Endothelial cell of umbilical vein (primary cell): ENCODE measurements around the gene TRDN. TPM values are rescaled to one million over a fixed set of nuclear protein-coding genes. Genes with fewer than 3 reads are reported as not detected.

Experiments
- BruUV-seq: library from RNA; stranded (reverse); fragments of 400-500 nt; replicated peaks from 2 replicates; lab custom pipeline; 2021; lab: Mats Ljungman, UMichigan
- CTCF ChIA-PET: fragments of 300-600, 350-600 bp; sonication (Branson Sonifier 250); formaldehyde crosslinking; loops from one replicate; lab custom pipeline; 2021; ENCODE audit warnings: antibody characterized with exemption, inconsistent platforms; lab: Charles Lee
- POLR2A ChIA-PET: fragments of 300-600, 350-600 bp; sonication (Branson Sonifier 250); formaldehyde crosslinking; loops from one replicate; lab custom pipeline; 2021; ENCODE audit warnings: antibody characterized with exemption, inconsistent platforms; lab: Charles Lee
- DNase-seq: peaks from one replicate; pipeline ENCODE4 v3.0.0-alpha.2; 2011; ENCODE audit warnings: low read depth, low spot score
- FAIRE-seq: peaks from 2 replicates; lab custom pipeline; 2011; peaks lifted over from hg19 to GRCh38; lab: Jason Lieb, UNC
- H2AFZ ChIP-seq: 2 replicates; pipeline ENCODE4 v1.6.0; 2012; ENCODE audit warnings: low read depth, low read length, control low read depth, inconsistent platforms
- H3K27ac ChIP-seq: 2 replicates; pipeline ENCODE4 v1.5.1; 2011; ENCODE audit warnings: low read depth, mild to moderate bottlenecking, control low read depth, low read length, moderate library complexity; ENCODE audit not compliant: insufficient read depth
- H3K27me3 ChIP-seq, 2 experiments: 2 replicates each; pipeline versions ENCODE4 v1.6.0 to v1.6.1; 2011; ENCODE audit warnings: low read length in 2 of 2, mixed read lengths in 1 of 2; ENCODE audit not compliant: control insufficient read depth in 2 of 2, insufficient read depth in 2 of 2
- H3K36me3 ChIP-seq, 2 experiments: 2 replicates in 1 of 2; 3 replicates in 1 of 2; pipeline ENCODE4 v1.5.1; 2011; ENCODE audit warnings: low read length in 2 of 2, mild to moderate bottlenecking in 1 of 2, moderate library complexity in 1 of 2; ENCODE audit not compliant: control insufficient read depth in 2 of 2, insufficient read depth in 2 of 2; ENCODE audit errors: extremely low read depth in 1 of 2
- H3K4me1 ChIP-seq: 3 replicates; pipeline ENCODE4 v1.5.1; 2011; ENCODE audit warnings: mild to moderate bottlenecking, low read length; ENCODE audit not compliant: control insufficient read depth, insufficient read depth; ENCODE audit errors: extremely low read depth
- H3K4me2 ChIP-seq: 2 replicates; pipeline ENCODE4 v1.6.1; 2011; ENCODE audit warnings: low read length, control low read depth, mixed read lengths; ENCODE audit not compliant: insufficient read depth
- H3K4me3 ChIP-seq, 3 experiments: fragments of 200-600 bp in 1 of 3; sonication (generic), shearing (Covaris generic) in 1 of 3; replicated peaks in 1 of 3; 2 replicates each; pipeline ENCODE4 v1.5.1; 2011 to 2016; ENCODE audit warnings: control low read depth in 3 of 3, low read length in 3 of 3, mild to moderate bottlenecking in 2 of 3, inconsistent platforms in 1 of 3, low read depth in 1 of 3, moderate library complexity in 1 of 3; ENCODE audit not compliant: insufficient read depth in 1 of 3
- H3K79me2 ChIP-seq: 2 replicates; pipeline ENCODE4 v1.6.0; 2012; ENCODE audit warnings: low read length, inconsistent platforms; ENCODE audit not compliant: control insufficient read depth, insufficient read depth
- H3K9ac ChIP-seq: replicated peaks from 2 replicates; pipeline ENCODE3; 2011; ENCODE audit warnings: low read length, control low read depth; ENCODE audit not compliant: insufficient read depth; ENCODE audit errors: extremely low read depth
- H3K9me1 ChIP-seq: replicated peaks from 3 replicates; pipeline ENCODE4 v1.6.0; 2011; ENCODE audit warnings: mild to moderate bottlenecking, low read length; ENCODE audit not compliant: control insufficient read depth, insufficient read depth; ENCODE audit errors: extremely low read depth
- H3K9me3 ChIP-seq: replicated peaks from 2 replicates; pipeline ENCODE4 v1.5.1; 2012; ENCODE audit warnings: low read length, inconsistent platforms; ENCODE audit not compliant: control insufficient read depth, insufficient read depth
- H4K20me1 ChIP-seq: replicated peaks from 2 replicates; pipeline ENCODE3; 2011; ENCODE audit warnings: mild to moderate bottlenecking, low read length; ENCODE audit not compliant: control insufficient read depth, insufficient read depth; ENCODE audit errors: extremely low read depth
- CTCF ChIP-seq, 2 donors: IDR thresholded peaks; 1 replicate in 1 of 2; 2 replicates in 1 of 2; pipeline ENCODE4 v1.5.1; 2011; ENCODE audit warnings: low read length in 2 of 2, mild to moderate bottlenecking in 2 of 2, moderate library complexity in 2 of 2, control low read depth in 1 of 2, inconsistent platforms in 1 of 2, low read depth in 1 of 2; ENCODE audit not compliant: insufficient read depth in 1 of 2; ENCODE audit errors: extremely low read depth in 1 of 2
- EZH2 ChIP-seq: IDR thresholded peaks from 2 replicates; pipeline ENCODE4 v1.6.1; 2012; ENCODE audit warnings: borderline replicate concordance, low read depth, mild to moderate bottlenecking, moderate library complexity, low read length, inconsistent platforms; ENCODE audit not compliant: severe bottlenecking
- FOS ChIP-seq: IDR thresholded peaks from 2 replicates; pipeline ENCODE4 v1.6.1; 2011; ENCODE audit warnings: mild to moderate bottlenecking, low read length, moderate library complexity, borderline replicate concordance; ENCODE audit not compliant: insufficient read depth
- GATA2 ChIP-seq: IDR thresholded peaks from 2 replicates; pipeline ENCODE4 v1.7.0; 2011; ENCODE audit warnings: low read depth, mild to moderate bottlenecking, moderate library complexity, mixed read lengths, low read length; ENCODE audit not compliant: insufficient read length, insufficient read depth
- JUN ChIP-seq: IDR thresholded peaks from 2 replicates; pipeline ENCODE4 v1.6.1; 2011; ENCODE audit warnings: borderline replicate concordance, low read depth; ENCODE audit not compliant: insufficient read length, insufficient read depth
- MAX ChIP-seq: IDR thresholded peaks from 2 replicates; pipeline ENCODE4 v1.6.1; 2011; ENCODE audit not compliant: insufficient read depth, insufficient read length
- MYC ChIP-seq: IDR thresholded peaks from one replicate; pipeline ENCODE4 v1.6.1; 2011; ENCODE audit warnings: mild to moderate bottlenecking, low read depth, low read length
- POLR2A ChIP-seq: IDR thresholded peaks from 2 replicates; pipeline ENCODE4 v1.6.1; 2012; ENCODE audit warnings: low read depth, mild to moderate bottlenecking, control low read depth, low read length
- POLR2AphosphoS5 ChIP-seq: IDR thresholded peaks from 2 replicates; pipeline ENCODE4 v1.6.1; 2012; ENCODE audit warnings: low read depth, mild to moderate bottlenecking, control low read depth, low read length, moderate library complexity; ENCODE audit not compliant: insufficient read depth
- dilution Hi-C: fragments of 300-500 bp; cut with MboI; formaldehyde crosslinking; loops from one replicate; pipeline ENCODE4 v1.15.0; 2019; ENCODE audit warnings: low sequenced_read_pairs; ENCODE audit not compliant: extremely low pct_ligation_motif_present
- intact Hi-C: fragments of 100-400 bp; cut with micrococcal nuclease; formaldehyde crosslinking; loops from one replicate; pipeline ENCODE4 v1.10.0; 2022
- polyA plus RNA-seq, 4 experiments: library from polyadenylated mRNA; depleted of rRNA in 3 of 4; stranded (reverse) in 3 of 4; unstranded in 1 of 4; fragments of >200 nt; gene quantifications; 2 replicates each; pipeline versions ENCODE4 v1.2.1 to v1.2.3, GENCODE V29; 2011 to 2012; ENCODE audit warnings: missing spikeins in 1 of 4
- total RNA-seq: library from RNA; stranded (reverse); gene quantifications from 2 replicates; pipeline ENCODE4 v1.2.3, GENCODE V29; 2021

Gene TRDN
- total and polyA plus RNA-seq, 2 donors (not counting 3 experiments of a cell fraction or from before 2014, with no cell fraction given): not detected

- Histone ChIP-seq H3K9ac (no peak overlapping the region), H3K36me3 (no peaks in the 10 kb centered on the region), H3K27ac (no peak overlapping the region), H3K4me3 (no peak overlapping the region), H3K4me1 (no peaks in the 10 kb centered on the region), H2AFZ (no peak overlapping the region), H3K9me1 (no peaks in the 10 kb centered on the region), H3K79me2 (no peaks in the 10 kb centered on the region), H3K9me3 (no peaks in the 10 kb centered on the region), H3K27me3 (no peaks in the 10 kb centered on the region), H4K20me1 (no peaks in the 10 kb centered on the region), H3K4me2 (no peak overlapping the region)
- CTCF ChIA-PET: interaction anchor here (1.2 kb wide), 1 partner anchor 9 kb away, joined by 3 read pairs; no protein-coding TSS in a partner anchor
- TF ChIP-seq POLR2A: no peak
- TF ChIP-seq FOS: no peak
- TF ChIP-seq MAX: no peak
- intact Hi-C loops (no loop called here), dilution Hi-C loops (no loop called here)
- DNase-seq (no peak), FAIRE-seq (no peak)
- POLR2A ChIA-PET: no interaction called here
- no TSS peak for BruUV-seq
These were observed 17.6 kb downstream of the TRDN start for GRCh38 chr6:123619156-123619555.

GRCh38 chr6:123616942-123617341 is 19.8 kb downstream of the TRDN start:
- no TSS peak for BruUV-seq
- CTCF ChIA-PET: no interaction called here
- DNase-seq: no peak
- Histone ChIP-seq H3K27me3 (no peaks in the 10 kb centered on the region), H2AFZ (no peak overlapping the region), H3K4me1 (no peaks in the 10 kb centered on the region), H3K4me2 (no peak overlapping the region), H3K36me3 (no peaks in the 10 kb centered on the region), H3K79me2 (no peaks in the 10 kb centered on the region), H3K9ac (no peak overlapping the region), H3K4me3 (no peak overlapping the region), H4K20me1 (no peaks in the 10 kb centered on the region), H3K9me1 (no peaks in the 10 kb centered on the region), H3K27ac (no peak overlapping the region), H3K9me3 (no peaks in the 10 kb centered on the region)
- POLR2A ChIA-PET: no interaction called here
- FAIRE-seq: no peak
- TF ChIP-seq FOS: no peak
- no peak for TF ChIP-seq GATA2
- no peak for TF ChIP-seq POLR2A
- no peak for TF ChIP-seq POLR2AphosphoS5
- no peak for TF ChIP-seq JUN
- no peak for TF ChIP-seq CTCF (IDR thresholded peaks at IDR 0.05; ENCODE audit: extremely low read depth in 1 of 2, insufficient read depth in 1 of 2, low read depth in 1 of 2, low read length in 2 of 2)
- TF ChIP-seq MYC: no peak
- no peak for TF ChIP-seq MAX
- no peak for TF ChIP-seq EZH2
- intact Hi-C loops (no loop called here), dilution Hi-C loops (no loop called here)
